ENCODE measurements around the gene HCN3.
"Not testable (repeated sequence)": the region's sequence is repeated elsewhere in the genome, so short reads cannot be mapped to it uniquely, and the experiment has no call there.

The HCN3 gene

DNA sequence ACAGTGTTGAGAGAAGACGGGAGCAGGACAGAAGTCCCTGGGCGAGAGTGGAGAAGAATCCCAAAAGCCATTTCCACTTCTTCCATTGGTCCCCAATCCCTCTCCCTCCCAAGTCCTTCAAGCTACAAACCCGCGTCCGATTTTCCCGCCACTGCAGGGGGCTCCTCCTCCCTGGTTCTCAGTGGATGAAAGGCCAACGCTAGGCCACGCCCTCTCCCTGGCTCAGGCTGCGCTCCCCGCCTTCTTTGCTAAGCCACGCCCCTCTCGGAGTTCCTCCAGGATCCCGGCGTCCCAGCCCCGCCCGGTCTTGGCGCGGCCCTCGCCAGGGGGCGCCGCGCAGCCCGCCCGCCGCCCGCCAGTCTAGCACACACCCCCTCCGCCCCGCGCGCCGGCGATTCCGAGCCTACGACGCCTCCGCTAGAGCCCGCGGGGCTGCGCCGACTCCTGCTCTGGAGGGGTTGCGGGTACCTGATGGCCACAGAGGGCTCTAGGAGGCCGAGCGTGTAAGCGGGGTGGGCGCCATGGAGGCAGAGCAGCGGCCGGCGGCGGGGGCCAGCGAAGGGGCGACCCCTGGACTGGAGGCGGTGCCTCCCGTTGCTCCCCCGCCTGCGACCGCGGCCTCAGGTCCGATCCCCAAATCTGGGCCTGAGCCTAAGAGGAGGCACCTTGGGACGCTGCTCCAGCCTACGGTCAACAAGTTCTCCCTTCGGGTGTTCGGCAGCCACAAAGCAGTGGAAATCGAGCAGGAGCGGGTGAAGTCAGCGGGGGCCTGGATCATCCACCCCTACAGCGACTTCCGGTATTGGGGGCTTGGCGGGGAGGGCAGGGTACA is at the start of gene HCN3:
Gene HCN3, plus strand, starts transcription at position 394 of the 832 bp plus-strand sequence. Its CDS starts 128 bp downstream, at position 522.
- peak; percentile 98 for DNase-seq

DNA sequence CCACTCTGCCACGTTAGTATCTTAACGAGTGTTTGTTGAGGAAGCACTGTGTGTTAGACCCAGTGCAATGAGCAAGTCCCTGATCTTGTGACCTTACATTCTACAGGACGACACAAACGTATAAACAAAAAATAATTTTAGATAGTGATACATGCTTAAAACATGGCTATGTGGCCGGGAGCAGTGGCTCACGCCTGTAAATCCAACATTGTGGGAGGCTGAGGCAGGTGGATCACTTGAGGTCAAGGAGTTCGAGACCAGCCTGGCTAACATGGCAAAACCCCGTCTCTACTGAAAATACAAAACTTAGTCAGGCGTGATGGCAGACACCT is 49.2 kb upstream of the HCN3 start:
- DNase-seq = no peak

- DNase-seq = not testable (repeated sequence)
Observed at GRCh38 chr1:155231302-155231701, 46.0 kb upstream of the HCN3 start.

- DNase-seq = not testable (repeated sequence)
Observed at GRCh38 chr1:155232001-155232978, 45.0 kb upstream of the HCN3 start.

DNA sequence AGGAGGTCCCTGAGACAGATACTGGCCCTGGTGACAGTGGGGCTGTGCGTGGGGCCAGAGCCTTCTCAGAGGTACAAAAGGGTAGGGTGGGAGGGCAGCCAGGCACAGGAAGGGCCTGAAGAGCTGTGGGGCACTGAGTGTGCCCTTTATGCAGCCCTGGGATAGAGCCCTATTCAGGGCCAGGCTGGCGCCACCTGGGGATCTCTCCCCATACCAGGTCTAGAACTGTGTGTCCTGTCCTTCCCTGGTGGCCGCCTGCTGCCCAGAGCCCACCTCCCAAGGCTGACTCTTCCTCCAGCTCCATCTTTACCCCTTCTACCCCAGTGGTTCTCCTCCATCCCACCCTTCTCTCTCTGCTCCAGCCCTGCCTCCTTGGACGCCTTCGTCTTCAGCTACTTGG is 43.8 kb upstream of the HCN3 start:
- DNase-seq = not testable (repeated sequence)

DNA sequence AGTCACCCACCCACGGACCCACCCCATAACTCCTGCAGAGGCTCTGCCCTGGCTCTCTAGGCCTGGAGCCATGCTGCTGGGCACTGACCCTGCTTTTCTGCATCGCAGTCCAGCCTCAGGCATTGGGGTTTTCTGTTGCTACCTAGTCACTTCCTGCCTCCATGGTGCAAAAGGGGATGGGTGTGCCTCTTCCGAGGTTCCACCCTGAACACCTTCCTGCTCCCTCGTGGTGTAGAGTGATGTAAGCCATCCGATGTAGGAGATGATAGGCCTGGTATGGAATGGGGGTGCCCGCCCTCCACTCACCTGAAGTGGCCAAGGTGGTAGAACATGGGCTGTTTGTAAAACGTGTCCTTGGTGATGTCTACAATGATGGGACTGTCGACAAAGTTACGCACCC is 41.9 kb upstream of the HCN3 start:
- DNase-seq = not testable (repeated sequence)

DNA sequence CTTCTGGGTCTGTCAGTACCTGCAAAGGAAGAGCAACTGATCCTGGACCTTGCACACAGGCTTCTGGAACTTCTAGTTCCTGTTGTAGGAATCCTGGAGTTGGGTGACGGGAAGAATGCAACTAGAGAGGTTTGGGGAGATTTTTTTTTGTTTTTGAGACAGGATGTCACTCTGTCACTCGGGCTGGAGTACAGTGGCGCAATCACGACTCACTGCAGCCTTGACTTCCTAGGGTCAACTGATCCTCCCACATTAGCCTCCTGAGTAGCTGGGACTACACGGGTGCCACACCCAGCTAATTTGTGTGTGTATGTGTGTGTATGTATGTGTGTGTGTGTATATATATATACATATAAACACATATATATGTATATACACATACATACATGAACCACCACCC is 40.8 kb upstream of the HCN3 start:
- no peak for DNase-seq

GRCh38 chr1:155241069-155241679 is 36.1 kb upstream of the HCN3 start:
- DNase-seq = peak; percentile 76

GRCh38 chr1:155241841-155242264 is 35.4 kb upstream of the HCN3 start:
- no peak for DNase-seq

GRCh38 chr1:155242805-155243358 is 34.4 kb upstream of the HCN3 start:
- DNase-seq = no peak

- DNase-seq = peak; percentile 97
Observed at GRCh38 chr1:155244368-155245162, 32.7 kb upstream of the HCN3 start.

DNA sequence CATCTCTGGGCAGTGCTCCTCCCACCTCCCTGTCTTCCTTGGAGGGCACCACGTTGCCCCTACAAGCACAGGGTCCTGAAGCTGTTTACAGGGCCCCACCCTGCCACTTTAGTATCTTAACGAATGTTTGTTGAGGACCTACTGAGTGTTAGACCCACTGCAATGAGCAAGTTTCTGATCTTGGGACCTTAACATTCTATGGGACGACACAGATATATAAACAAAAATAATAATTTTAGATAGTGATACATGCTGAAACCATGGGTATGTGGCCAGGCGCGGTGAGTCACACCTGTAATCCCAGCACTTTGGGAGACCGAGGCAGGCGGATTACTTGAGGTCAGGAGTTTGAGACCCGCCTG is 32.1 kb upstream of the HCN3 start:
- no peak for DNase-seq

DNA sequence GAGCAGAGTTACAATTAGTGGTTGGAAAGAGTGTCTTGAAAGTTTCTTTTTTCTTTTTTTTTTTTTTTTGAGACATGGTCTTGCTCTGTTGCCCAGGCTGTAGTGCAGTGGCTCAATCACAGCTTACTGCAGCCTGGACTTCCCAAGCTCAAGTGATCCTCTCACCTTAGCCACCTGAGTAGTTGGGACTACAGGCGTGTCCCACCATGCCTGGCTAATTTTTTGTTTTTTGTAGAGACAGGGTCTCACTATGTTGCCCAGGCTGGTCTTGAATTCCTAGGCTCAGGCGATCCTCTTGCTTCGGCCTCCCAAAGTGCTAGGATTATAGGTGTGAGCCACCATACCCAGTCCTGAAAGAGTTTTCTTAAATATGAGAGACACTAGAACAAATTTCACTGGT is 30.5 kb upstream of the HCN3 start:
- not testable (repeated sequence) for DNase-seq

DNA sequence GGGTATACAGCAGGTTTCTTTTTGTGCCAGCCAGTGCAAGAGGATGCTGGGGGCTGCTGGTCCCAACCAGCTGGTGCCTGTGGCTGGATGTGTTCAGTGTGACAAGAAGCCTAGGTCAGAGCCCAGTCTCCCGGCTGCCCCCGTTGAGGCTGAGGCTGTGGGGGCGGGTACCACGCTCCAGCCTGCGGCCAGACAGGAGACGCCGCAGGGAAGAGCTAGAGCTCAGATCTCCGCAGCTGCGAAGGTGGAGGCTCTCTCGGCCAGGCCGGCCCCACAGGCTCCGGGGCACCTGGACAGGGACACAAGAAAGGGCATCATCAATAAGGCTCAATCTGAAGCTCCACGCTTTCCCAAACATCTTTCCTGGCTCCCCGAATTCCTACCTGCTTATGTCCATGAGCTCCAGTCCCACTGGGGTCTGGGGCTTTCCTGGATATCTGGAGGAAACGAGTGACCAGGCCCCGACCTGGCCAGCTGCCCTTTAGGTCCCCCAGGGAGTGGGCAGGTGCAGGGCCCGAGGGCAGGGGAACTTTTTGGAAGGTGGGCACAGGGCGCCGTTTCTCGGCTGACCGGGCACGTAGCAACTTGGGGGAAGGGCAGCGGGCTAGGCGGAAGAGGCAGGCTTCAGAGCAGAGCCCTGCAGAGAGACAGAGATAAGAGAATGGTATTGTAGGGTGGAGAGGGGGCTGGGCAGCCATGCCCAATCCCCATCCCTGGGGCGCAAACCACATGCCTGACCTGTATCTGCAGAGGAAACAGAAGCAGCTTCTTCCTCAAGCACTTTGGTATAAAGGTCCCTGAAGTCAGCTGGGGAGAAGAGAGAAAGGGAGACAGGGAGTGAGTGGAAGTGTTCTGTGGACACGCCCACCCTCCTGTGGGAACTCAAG is 29.4 kb upstream of the HCN3 start:
- no peak for DNase-seq

GRCh38 chr1:155250246-155250632 is 27.0 kb upstream of the HCN3 start:
- DNase-seq = no peak

DNA sequence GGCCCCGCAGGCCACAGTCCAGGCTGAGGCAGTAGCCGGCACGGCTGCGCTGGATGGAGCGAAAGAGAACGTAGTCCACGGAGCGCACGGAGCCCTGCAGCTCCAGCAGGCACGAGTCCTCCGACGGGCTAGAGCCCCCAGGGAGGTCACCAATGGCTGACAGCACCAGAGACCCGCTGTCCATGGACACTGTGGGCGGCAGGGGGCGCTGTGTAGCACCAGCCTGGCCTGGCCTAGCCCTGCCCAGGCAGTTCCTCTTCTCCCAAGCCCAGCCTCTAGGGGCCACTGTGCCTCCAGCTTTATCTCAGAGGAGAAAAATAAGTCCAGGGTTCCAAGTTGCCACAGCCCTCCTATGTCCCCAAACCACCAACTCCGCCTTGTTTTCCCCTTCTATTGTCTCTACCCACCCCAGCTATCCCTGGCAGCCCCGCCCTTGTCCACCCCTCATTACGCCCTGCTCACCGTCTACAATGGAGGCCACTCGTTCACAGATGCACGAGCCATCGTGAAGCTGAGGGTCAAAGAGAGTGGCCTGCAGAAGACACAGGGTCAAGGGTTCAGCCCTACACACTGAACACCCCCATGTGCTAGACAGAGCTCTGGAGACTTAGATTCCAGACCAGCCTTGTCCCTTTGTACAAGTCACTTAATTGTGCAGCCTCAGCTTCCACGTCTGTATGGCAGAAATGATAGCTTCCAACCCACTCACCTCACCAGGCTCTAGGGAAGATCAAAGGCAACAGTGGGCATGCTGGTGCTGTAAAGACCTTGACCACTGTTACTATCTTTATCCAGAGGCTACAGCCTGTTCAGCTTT is 26.4 kb upstream of the HCN3 start:
- peak; percentile 93 for DNase-seq

- DNase-seq = no peak
Observed at GRCh38 chr1:155251566-155251965, 25.7 kb upstream of the HCN3 start.

GRCh38 chr1:155253208-155253607 is 24.1 kb upstream of the HCN3 start:
- DNase-seq = peak; percentile 6

DNA sequence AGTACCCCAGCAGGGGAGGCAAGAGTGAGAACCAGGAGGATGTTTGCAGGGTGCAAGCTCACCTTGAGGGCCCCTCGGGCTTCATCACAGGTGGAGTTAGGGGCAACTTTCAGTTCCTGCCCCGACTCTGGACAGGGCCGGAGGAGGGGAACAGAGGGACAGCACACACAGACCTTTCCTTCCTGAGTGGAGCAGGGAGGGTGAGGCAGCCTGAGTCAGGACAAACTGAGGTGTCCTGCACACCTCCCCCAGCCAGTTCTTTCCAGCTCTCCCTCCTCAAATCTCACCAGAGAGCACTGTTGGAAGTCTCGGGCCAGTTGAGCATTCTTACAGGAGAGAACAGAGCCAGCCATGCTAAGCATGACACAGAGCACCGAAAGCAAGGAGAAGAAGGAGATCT is 23.5 kb upstream of the HCN3 start:
- no peak for DNase-seq

GRCh38 chr1:155254228-155254713 is 23.0 kb upstream of the HCN3 start:
- DNase-seq = no peak
